ENCODE measurements around the gene ARFGAP1.
A peak's percentile ranks its signal among the peaks of the same experiment; 100 is the strongest.

Gene ARFGAP1

GRCh38 chr20:63309261-63310071 is 36.9 kb downstream of the ARFGAP1 start:
- peak; percentile 30 for DNase-seq (ENCODE audit: low spot score)

GRCh38 chr20:63310265-63310991 is 37.8 kb downstream of the ARFGAP1 start:
- no peak for DNase-seq (ENCODE audit: low spot score)

DNA sequence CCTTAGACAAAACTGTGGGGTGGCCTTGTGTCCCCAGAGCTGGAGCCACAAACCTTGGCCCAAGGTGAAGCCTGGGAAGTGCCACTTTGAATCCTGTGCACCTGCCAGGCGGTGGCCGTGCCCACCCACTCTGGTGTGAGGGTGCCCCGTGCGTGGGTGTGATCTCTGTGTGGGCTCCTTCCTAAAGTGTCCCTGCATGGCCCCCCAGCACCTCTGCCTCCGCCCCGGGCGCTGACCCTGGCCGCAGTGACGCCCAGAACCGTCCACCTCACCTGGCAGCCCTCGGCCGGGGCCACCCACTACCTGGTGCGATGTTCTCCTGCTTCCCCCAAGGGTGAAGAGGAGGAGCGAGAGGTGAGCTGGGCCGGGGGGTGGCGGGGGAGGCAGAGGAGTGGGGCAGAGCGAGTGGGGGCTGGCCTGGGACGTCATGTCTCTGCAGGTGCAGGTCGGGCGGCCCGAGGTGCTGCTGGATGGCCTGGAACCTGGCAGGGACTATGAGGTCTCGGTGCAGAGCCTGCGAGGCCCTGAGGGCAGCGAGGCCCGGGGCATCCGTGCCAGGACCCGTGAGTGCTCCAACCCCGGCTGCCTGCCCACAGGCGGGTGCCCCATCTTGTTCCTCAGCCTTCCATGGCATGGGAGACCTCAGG is 38.7 kb downstream of the ARFGAP1 start:
- no peak for DNase-seq (ENCODE audit: low spot score)

DNA sequence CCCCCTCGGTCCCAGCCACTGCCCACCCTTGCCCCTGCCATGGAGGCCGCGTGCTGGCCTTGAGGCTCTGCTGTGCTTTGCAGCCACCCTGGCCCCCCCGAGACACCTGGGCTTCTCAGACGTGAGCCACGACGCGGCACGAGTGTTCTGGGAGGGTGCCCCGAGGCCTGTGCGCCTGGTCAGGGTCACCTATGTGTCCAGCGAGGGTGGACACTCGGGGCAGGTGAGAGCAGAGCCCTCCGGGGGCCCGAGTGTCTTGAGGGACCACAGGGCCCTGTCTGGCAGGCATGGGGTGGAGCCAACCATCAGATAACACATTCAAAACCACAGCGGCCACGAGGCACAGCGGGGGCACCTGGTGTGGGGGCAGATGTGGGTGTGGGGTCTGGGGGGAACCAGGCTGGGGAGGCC is 39.2 kb downstream of the ARFGAP1 start:
- no peak for DNase-seq (ENCODE audit: low spot score)

GRCh38 chr20:63312273-63312672 is 39.7 kb downstream of the ARFGAP1 start:
- DNase-seq (ENCODE audit: low spot score), result no peak

DNA sequence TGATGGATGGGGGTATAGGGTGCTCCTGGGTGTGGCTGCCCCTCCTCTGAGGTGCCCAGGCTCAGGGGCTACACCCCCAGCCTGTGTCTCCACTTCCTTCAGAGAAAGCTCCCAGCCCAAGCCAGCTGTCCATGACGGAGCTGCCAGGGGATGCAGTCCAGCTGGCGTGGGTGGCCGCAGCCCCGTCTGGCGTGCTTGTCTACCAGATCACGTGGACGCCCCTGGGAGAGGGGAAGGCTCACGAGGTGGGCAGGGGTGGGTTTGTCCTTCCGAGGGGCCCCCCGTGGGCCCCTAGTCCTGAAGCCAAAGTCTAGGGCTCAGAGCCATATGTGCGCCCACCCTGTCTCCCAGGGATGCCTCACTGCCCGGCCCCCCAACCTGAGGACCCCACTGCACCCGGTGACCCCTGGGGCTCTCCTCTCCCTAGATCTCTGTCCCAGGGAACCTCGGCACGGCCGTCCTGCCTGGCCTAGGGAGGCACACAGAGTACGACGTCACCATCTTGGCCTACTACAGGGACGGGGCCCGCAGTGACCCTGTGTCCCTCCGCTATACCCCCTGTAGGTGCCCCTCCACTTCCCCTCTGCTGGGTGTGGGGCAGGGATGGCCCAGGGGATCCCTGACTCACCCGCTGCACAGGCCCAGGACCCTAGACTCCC is 40.2 kb downstream of the ARFGAP1 start:
- no peak for DNase-seq (ENCODE audit: low spot score)

DNA sequence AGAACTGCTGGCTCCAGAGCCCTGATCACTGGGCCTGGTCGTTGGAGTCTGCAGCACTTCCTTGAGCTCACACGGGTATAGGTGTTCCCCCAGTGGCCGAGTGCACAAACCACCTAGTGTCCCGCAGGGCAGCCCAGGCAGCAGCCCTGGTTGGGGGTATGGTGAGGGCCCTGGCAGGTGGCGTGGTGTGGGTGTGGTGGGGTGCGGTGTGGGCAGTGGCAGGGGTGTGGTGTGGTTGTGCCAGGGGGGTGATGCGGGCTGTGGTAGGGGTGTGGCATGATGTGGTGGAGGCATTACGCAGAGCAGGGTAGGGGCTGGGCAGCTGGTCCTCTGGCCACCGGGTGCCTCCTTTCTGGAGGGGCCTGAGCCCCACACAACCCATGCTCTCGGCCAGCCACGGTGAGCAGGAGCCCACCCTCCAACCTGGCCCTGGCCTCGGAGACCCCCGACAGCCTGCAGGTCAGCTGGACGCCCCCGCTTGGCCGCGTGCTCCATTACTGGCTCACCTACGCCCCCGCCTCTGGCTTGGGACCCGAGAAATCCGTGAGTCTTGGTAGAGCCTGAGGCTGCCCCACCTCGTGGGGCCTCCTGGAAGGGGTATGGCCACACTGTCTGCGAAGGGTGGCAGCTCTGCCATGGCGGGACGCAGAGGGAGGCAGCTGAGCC is 40.9 kb downstream of the ARFGAP1 start:
- no peak for DNase-seq (ENCODE audit: low spot score)

DNA sequence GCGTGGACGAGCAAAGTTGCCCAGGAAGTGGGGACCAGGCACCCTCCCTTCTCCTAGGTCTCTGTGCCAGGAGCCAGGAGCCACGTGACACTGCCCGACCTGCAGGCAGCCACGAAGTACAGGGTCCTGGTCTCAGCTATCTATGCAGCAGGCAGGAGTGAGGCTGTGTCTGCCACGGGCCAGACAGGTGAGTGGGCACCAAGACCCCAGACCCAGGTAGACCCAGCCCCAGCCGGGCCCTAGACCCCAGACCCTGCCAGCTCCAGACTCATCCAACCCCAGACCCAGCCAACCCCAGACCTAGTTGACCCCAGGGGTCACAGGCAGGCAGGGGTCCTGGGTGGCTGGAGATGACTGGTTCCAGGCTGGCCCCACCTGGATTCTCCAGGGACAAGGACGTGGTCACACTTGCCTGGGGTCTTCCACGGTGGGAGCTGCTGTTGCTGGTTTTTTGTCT is 41.4 kb downstream of the ARFGAP1 start:
- DNase-seq (ENCODE audit: low spot score), result no peak

DNA sequence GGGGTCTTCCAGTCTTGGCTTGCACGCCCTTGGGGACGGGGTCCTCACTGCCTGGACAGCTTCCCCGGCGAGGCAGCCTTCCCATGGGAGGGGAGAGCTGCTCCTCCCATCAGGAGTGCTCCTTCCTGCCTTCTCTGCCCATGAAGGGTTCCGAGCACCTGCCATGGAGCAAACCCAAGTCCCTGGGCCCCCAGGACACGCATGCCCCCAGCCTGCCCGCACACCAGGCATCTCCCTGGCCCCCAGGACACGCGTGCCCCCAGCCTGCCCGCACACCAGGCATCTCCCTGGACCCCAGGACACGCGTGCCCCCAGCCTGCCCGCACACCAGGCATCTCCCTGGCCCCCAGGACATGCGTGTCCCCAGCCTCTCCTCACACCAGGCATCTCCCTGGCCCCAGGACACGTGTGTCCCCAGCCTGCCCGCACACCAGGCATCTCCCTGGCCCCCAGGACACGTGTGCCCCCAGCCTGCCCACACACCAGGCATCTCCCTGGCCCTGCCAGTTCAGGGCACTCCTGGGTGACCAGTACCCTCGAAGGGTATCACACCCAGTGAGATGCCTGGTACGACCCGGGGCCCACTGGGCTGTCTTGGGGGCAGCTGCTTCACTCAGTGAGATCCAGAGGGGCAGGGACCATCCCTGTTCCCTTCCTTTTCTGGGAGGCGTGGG is 42.1 kb downstream of the ARFGAP1 start:
- DNase-seq (ENCODE audit: low spot score), result no peak

DNA sequence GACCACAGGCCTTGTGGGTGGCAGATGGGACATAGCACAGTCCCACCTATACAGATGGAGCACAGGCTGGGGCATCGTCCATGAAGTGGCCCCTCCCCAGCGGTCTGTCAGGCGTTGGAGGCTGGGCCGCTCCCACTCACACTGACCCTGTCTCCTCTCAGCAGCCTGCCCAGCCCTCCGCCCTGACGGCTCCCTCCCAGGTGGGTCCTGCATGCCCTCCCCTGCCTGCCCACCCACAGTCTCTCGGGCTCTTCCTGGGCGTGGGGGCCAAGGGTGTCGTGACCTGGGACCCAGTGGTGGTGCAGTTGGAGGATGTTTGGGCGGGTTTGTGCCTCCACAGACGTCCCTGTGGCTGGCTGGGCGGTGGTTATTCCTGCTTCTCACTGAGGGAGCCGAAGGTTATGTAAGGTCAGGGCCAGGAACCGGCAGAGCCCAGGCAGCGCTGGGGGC is 42.7 kb downstream of the ARFGAP1 start:
- no peak for DNase-seq (ENCODE audit: low spot score)

DNA sequence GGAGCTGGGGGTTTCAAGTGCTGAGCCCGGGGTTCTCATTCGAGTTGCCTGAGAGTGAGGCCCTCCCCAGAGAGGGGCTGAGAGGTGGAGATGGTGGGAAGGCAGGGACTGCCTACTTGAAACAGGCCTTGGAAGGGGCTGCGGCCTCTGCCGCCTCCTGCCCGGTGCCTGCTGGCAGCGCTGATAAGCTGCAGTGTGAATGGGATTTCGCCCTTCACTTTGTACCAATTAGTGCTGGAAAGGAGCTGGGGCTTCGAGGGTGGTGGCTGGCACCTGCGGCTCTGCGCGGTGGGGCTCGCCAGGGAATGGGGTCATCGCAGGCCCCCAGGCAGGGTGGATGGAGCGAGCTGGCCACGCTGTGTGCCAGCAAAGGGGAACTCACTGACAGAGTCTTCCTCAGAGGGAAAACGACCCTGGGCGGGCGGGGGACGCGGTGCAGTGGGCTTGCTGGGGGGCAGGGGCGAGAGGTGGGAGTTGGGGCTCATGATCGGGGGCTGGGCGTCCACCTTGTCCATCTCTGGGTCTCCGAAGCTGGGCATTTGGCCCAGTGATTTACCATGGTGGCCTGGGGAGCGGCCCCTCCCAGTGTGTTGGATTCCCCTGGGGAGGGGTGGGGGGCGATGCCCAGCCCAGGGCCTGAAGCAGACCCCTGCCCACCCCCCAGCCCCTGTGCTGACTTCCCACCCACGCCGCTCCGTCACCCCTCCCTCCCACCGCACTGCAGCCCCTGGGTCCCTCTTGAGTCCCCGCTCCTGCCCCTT is 43.3 kb downstream of the ARFGAP1 start:
- no peak for DNase-seq (ENCODE audit: low spot score)

- DNase-seq (ENCODE audit: low spot score), result no peak
These were observed 43.9 kb downstream of the ARFGAP1 start for GRCh38 chr20:63316502-63316921.

- no peak for DNase-seq (ENCODE audit: low spot score)
These were observed 44.4 kb downstream of the ARFGAP1 start for GRCh38 chr20:63317061-63317460.

DNA sequence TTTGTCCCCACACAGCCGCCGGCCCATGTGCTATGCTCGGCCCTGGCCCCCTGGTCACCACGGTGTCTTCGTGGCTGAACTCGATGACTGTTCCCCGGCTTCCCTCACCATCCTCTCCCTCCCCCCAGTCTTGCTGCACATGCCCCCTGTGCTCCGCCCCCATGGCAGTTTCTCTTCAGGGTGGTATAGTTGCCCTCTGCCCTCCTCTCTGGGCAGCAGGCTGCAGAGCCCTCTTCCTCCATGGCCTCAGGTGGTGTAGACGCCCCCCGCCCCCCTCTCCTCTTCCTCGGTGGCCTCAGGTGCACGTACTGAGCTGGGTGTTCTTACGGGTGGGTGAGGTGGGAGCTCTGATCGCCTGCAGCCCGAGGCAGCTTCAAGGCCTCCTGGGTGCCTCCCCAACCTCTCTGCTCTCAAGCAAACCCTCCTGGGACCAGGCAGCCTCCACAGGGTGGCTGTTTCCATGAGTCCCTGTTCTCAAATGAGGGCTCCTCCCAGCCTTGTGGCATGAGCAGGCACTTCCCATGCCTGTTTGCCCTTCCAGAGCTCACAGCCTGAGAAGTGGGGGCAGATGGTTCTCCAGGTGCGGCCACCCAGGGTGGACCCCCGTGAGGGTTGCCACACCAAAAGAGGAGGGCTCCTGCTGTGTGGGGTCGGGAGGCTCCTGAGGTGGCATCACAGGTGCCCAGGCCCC is 45.1 kb downstream of the ARFGAP1 start:
- DNase-seq (ENCODE audit: low spot score), result no peak

- DNase-seq (ENCODE audit: low spot score), result no peak
These were observed 46.0 kb downstream of the ARFGAP1 start for GRCh38 chr20:63318391-63319163.

GRCh38 chr20:63319164-63320040 is 46.8 kb downstream of the ARFGAP1 start:
- DNase-seq (ENCODE audit: low spot score), result no peak

- DNase-seq (ENCODE audit: low spot score), result no peak
These were observed 47.5 kb downstream of the ARFGAP1 start for GRCh38 chr20:63320041-63320511.
